ENCODE measurements around the gene BPTF.

Gene BPTF

DNA sequence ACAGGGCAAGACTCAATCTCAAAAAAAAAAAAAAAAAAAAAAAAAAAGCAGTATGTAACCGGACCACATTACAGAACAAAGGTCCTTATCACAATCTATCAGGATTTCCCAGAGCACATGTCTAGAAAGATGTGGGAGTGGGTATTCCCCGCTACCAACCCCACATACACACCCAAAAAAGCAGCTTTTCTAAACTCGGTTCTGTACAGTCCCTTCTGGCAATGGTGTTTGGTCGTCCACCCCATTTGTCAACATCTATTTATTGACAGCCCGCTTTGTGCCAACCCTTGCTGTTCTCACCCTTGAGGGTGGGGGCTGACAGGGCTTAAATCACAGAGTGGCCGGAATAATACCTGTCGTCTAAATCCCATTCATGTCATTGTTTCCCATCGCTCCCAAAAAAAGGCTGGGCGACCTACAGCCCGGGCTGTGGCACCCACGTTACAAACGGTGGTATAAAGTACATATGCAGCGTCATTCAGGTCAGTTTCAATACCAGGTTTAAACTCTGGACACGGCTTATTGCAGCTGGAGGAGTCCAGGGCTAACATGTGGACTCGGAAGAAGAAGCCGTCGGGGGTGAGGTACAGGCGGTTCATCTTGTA lies 167.3 kb downstream of the BPTF start:
- no peak overlapping the region for H2BK120ac ChIP-seq (ENCODE audit: low read depth, low read length)
- H2BK5ac ChIP-seq (ENCODE audit: low read length) = no peak overlapping the region
- peaks cover 10% of the 10 kb centered on the region for H3K4me1 ChIP-seq (ENCODE audit: control insufficient read depth, low read depth, low read length)
- peak overlapping the region; percentile 82 for H3K4me3 ChIP-seq (ENCODE audit: low read length)
- H4K8ac ChIP-seq (ENCODE audit: low read depth, low read length) = no peak overlapping the region
- H3K27ac ChIP-seq (ENCODE audit: low read depth, low read length) = peak overlapping the region; percentile 82
- WGBS (ENCODE audit: extremely low coverage, insufficient coverage, low lambda C conversion rate) = no CpG with 5 or more reads among the region's 18 CpGs
- peak overlapping the region; percentile 92 for H3K18ac ChIP-seq (ENCODE audit: low read length)
- no peak overlapping the region for H2AK5ac ChIP-seq (ENCODE audit: low read length)
- H3K4ac ChIP-seq (ENCODE audit: low read depth, low read length) = no peak overlapping the region
- H3K56ac ChIP-seq (ENCODE audit: low read length) = peak overlapping the region; percentile 91
- no peak overlapping the region for H4K5ac ChIP-seq (ENCODE audit: low read length)
- H3K23ac ChIP-seq (ENCODE audit: low read length) = peak overlapping the region; percentile 97
- no peak for DNase-seq
- peaks cover 2% of the 10 kb centered on the region for H3K27me3 ChIP-seq (ENCODE audit: insufficient read depth, low read length, poor library complexity)
- H3K36me3 ChIP-seq (ENCODE audit: control insufficient read depth, insufficient read depth, low read length) = no peaks in the 10 kb centered on the region
- H3K4me2 ChIP-seq (ENCODE audit: low read length) = peak overlapping the region; percentile 78
- H3K79me2 ChIP-seq (ENCODE audit: control insufficient read depth, insufficient read depth, low read length) = no peaks in the 10 kb centered on the region
- no peak overlapping the region for H2BK15ac ChIP-seq (replicated peaks; ENCODE audit: low read depth)
- no peaks in the 10 kb centered on the region for H3K79me1 ChIP-seq (ENCODE audit: low read length)
- H3K9ac ChIP-seq (ENCODE audit: low read length) = peak overlapping the region; percentile 88

DNA sequence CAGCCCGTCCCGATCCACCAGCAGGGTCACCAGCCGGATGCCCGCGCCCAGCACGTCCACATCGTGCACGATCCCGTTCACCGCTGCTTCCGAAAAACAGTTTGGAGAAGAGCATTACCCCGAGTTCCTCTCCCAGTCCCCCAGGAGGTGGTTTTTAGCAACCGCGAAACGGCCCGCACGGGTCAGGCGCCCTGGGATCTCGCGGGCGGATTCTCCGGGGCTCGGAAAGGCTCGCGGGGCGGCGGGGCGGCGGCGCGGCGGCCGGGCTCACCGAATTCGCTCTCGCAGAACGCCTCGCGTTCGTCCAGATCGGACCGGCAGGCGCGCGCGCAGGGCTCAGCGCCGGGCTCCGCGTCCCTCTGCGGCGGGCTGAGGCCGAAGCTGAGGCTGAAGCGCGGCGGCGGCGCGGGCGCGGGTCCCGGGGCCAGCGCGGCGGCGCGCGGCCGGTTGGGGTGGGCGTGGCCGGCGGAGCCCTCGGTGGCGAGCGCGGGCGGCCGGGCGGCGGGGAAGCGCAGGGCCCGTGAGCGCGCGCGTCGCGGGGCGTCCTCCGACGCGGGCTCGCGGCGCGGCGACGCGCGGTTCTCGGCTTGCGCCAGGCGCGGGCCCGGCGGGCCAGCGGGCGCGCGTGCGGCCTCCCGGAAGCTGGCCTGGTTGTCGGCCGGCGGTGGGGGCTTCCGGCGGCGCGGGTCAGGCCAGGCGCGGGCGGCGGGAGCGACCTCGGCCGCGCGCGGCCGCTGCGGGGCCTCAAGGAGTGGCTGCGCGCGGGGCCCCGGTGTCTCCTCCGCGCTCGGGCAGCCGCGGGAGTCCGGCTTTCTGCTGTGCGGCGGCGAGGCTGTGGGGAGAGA lies 168.1 kb downstream of the BPTF start:
- H3K4me2 ChIP-seq (ENCODE audit: low read length) = peak overlapping the region; percentile 78
- H3K56ac ChIP-seq (ENCODE audit: low read length) = peak overlapping the region; percentile 93

DNA sequence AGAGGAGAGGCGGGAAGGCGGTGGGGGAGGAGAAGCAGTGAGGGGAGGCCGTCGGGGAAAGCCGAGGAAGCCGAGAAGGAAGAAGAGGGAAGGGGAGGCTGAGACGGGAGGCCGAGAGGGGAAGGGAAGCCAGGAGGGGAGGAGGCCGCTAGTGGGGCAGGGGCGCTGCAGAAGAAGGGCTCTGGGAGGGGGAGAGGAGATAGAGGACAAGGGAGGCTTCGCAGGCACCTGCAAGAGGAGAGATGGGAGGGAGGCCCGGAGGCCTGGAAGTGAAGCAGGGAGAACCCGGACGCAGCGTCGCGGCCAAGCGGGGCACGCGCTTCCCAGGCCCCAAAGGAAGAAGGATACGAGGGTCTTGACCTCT lies 168.7 kb downstream of the BPTF start:
- Histone ChIP-seq H2BK15ac (replicated peaks; ENCODE audit: low read depth) (no peak overlapping the region), H4K5ac (ENCODE audit: low read length) (no peak overlapping the region), H3K56ac (ENCODE audit: low read length) (peak overlapping the region; percentile 93), H3K79me2 (ENCODE audit: control insufficient read depth, insufficient read depth, low read length) (no peaks in the 10 kb centered on the region), H3K4me1 (ENCODE audit: control insufficient read depth, low read depth, low read length) (peaks cover 10% of the 10 kb centered on the region), H2AK5ac (ENCODE audit: low read length) (no peak overlapping the region), H3K4ac (ENCODE audit: low read depth, low read length) (peak overlapping the region; percentile 44), H4K8ac (ENCODE audit: low read depth, low read length) (no peak overlapping the region), H2BK5ac (ENCODE audit: low read length) (peak overlapping the region; percentile 35), H3K23ac (ENCODE audit: low read length) (no peak overlapping the region), H3K36me3 (ENCODE audit: control insufficient read depth, insufficient read depth, low read length) (no peaks in the 10 kb centered on the region), H3K18ac (ENCODE audit: low read length) (peak overlapping the region; percentile 89), H3K9ac (ENCODE audit: low read length) (peak overlapping the region; percentile 88), H3K79me1 (ENCODE audit: low read length) (no peaks in the 10 kb centered on the region), H3K4me2 (ENCODE audit: low read length) (peak overlapping the region; percentile 17), H3K4me3 (ENCODE audit: low read length) (peak overlapping the region; percentile 69), H3K27me3 (ENCODE audit: insufficient read depth, low read length, poor library complexity) (peaks cover 2% of the 10 kb centered on the region), H2BK120ac (ENCODE audit: low read depth, low read length) (no peak overlapping the region), H3K27ac (ENCODE audit: low read depth, low read length) (peak overlapping the region; percentile 86)
- WGBS (ENCODE audit: extremely low coverage, insufficient coverage, low lambda C conversion rate) = no CpG with 5 or more reads among the region's 21 CpGs
- DNase-seq = peak; percentile 65

More for the DNA sequence above, 168.1 kb downstream of the BPTF start:
- Histone ChIP-seq H3K23ac (ENCODE audit: low read length) (no peak overlapping the region), H3K4ac (ENCODE audit: low read depth, low read length) (peak overlapping the region; percentile 88), H2BK15ac (replicated peaks; ENCODE audit: low read depth) (no peak overlapping the region), H3K27ac (ENCODE audit: low read depth, low read length) (peak overlapping the region; percentile 86), H3K79me2 (ENCODE audit: control insufficient read depth, insufficient read depth, low read length) (no peaks in the 10 kb centered on the region), H3K4me1 (ENCODE audit: control insufficient read depth, low read depth, low read length) (peaks cover 10% of the 10 kb centered on the region), H3K18ac (ENCODE audit: low read length) (peak overlapping the region; percentile 92), H3K36me3 (ENCODE audit: control insufficient read depth, insufficient read depth, low read length) (no peaks in the 10 kb centered on the region), H4K8ac (ENCODE audit: low read depth, low read length) (no peak overlapping the region), H3K79me1 (ENCODE audit: low read length) (no peaks in the 10 kb centered on the region), H4K5ac (ENCODE audit: low read length) (no peak overlapping the region), H3K4me3 (ENCODE audit: low read length) (peak overlapping the region; percentile 82), H3K27me3 (ENCODE audit: insufficient read depth, low read length, poor library complexity) (peaks cover 2% of the 10 kb centered on the region), H2BK120ac (ENCODE audit: low read depth, low read length) (peak overlapping the region; percentile 90), H2AK5ac (ENCODE audit: low read length) (no peak overlapping the region), H2BK5ac (ENCODE audit: low read length) (peak overlapping the region; percentile 35), H3K9ac (ENCODE audit: low read length) (peak overlapping the region; percentile 88)
- DNase-seq = peak; percentile 87
- WGBS (ENCODE audit: extremely low coverage, insufficient coverage, low lambda C conversion rate) = no CpG with 5 or more reads among the region's 144 CpGs

DNA sequence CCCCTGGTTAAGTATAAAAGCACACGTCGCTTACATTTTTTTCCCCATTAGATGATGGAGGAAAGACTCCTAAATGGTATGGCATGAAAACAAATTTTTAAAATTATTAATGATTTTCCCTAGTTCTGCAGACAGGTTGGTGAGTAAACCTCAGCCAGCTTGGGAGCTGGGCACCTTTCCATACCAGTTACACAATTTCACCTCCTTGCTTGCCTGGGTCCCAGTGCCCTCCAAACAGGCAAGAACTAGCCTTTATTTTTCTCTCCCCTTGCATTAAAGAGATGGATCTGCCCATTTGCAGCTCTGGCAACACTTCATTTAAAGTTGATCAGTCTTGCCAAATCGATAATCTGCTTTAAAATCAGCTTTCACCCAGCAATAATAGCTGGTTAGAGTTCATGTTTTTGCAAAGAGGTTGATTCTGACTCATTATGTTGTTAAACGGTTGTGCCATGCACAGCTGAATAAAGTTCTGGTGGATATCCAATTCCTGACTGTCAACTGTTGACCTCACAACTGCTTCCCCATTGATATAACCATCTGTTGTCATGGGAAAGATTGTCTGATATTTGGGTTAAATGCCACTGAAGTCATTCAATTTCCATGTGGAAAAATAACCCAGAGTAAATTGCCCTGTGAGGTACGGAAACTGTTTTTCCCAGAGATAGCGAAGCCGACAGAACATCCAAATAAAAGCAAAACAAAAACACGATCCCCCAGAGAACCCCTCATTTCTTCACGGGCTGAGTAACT lies 169.7 kb downstream of the BPTF start:
- DNase-seq = no peak
- no peak overlapping the region for H3K23ac ChIP-seq (ENCODE audit: low read length)
- H3K4me1 ChIP-seq (ENCODE audit: control insufficient read depth, low read depth, low read length) = peaks cover 10% of the 10 kb centered on the region
- no peaks in the 10 kb centered on the region for H3K79me2 ChIP-seq (ENCODE audit: control insufficient read depth, insufficient read depth, low read length)
- H3K36me3 ChIP-seq (ENCODE audit: control insufficient read depth, insufficient read depth, low read length) = no peaks in the 10 kb centered on the region
- no peak overlapping the region for H2BK5ac ChIP-seq (ENCODE audit: low read length)
- no peak overlapping the region for H2BK15ac ChIP-seq (replicated peaks; ENCODE audit: low read depth)
- peak overlapping the region; percentile 11 for H3K9ac ChIP-seq (ENCODE audit: low read length)
- H4K5ac ChIP-seq (ENCODE audit: low read length) = no peak overlapping the region
- peak overlapping the region; percentile 80 for H3K4me2 ChIP-seq (ENCODE audit: low read length)
- no peak overlapping the region for H3K27ac ChIP-seq (ENCODE audit: low read depth, low read length)
- H2BK120ac ChIP-seq (ENCODE audit: low read depth, low read length) = no peak overlapping the region
- no CpG with 5 or more reads among the region's 9 CpGs for WGBS (ENCODE audit: extremely low coverage, insufficient coverage, low lambda C conversion rate)
- H4K8ac ChIP-seq (ENCODE audit: low read depth, low read length) = no peak overlapping the region
- no peak overlapping the region for H3K4me3 ChIP-seq (ENCODE audit: low read length)
- H3K27me3 ChIP-seq (ENCODE audit: insufficient read depth, low read length, poor library complexity) = peaks cover 2% of the 10 kb centered on the region
- no peak overlapping the region for H2AK5ac ChIP-seq (ENCODE audit: low read length)
- no peaks in the 10 kb centered on the region for H3K79me1 ChIP-seq (ENCODE audit: low read length)
- peak overlapping the region; percentile 76 for H3K56ac ChIP-seq (ENCODE audit: low read length)
- H3K4ac ChIP-seq (ENCODE audit: low read depth, low read length) = no peak overlapping the region
- no peak overlapping the region for H3K18ac ChIP-seq (ENCODE audit: low read length)

DNA sequence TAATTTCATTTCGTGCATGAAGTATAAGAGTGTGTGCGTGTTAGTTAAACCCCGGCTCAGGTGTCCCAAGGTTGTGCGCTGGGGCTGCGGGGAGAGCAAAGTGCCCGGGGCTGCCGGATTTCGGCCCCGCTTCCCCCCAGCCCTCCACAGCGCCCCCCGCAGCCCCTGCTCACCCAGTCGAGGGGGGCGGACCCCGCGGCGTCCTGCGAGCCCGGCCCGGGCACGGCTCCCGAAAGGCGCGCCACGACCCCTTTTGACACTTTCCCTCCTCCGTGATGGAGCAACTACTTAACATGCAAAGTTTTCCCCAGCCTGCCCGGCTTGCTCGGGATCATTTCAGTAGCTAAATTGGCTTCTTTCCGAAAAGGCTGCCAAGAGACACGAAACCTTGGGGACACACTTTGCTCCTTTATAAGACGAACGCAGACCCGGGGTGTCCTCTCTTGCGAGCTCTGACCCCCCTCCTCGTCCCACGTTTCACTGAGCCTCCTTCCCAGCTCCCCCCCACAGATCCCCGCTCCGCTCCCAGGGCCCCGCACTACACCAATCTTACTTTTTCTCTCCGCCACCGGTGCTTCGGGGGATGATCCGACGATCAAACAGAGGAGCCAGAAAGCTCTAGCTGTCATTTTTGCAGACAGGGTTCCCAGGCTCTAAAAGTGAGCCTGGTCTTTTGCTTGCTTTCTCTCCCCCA lies 170.4 kb downstream of the BPTF start:
- Histone ChIP-seq H3K79me1 (ENCODE audit: low read length) (no peaks in the 10 kb centered on the region), H2BK5ac (ENCODE audit: low read length) (no peak overlapping the region), H3K56ac (ENCODE audit: low read length) (peak overlapping the region; percentile 76), H2BK120ac (ENCODE audit: low read depth, low read length) (no peak overlapping the region), H4K8ac (ENCODE audit: low read depth, low read length) (no peak overlapping the region), H3K27me3 (ENCODE audit: insufficient read depth, low read length, poor library complexity) (peaks cover 2% of the 10 kb centered on the region), H3K36me3 (ENCODE audit: control insufficient read depth, insufficient read depth, low read length) (no peaks in the 10 kb centered on the region), H3K27ac (ENCODE audit: low read depth, low read length) (no peak overlapping the region), H3K4me2 (ENCODE audit: low read length) (peak overlapping the region; percentile 80), H3K9ac (ENCODE audit: low read length) (peak overlapping the region; percentile 68), H3K4me1 (ENCODE audit: control insufficient read depth, low read depth, low read length) (peaks cover 10% of the 10 kb centered on the region), H2BK15ac (replicated peaks; ENCODE audit: low read depth) (no peak overlapping the region), H3K79me2 (ENCODE audit: control insufficient read depth, insufficient read depth, low read length) (no peaks in the 10 kb centered on the region), H3K18ac (ENCODE audit: low read length) (no peak overlapping the region), H3K4ac (ENCODE audit: low read depth, low read length) (no peak overlapping the region), H3K4me3 (ENCODE audit: low read length) (peak overlapping the region; percentile 59), H4K5ac (ENCODE audit: low read length) (no peak overlapping the region), H2AK5ac (ENCODE audit: low read length) (no peak overlapping the region), H3K23ac (ENCODE audit: low read length) (no peak overlapping the region)
- no CpG with 5 or more reads among the region's 43 CpGs for WGBS (ENCODE audit: extremely low coverage, insufficient coverage, low lambda C conversion rate)
- DNase-seq = peak; percentile 44
